ENCODE results near the gene LPP. TPM values are rescaled to one million over a fixed set of nuclear protein-coding genes. Genes with fewer than 3 reads are reported as not detected.

LPP gene
- total RNA-seq, 4 donors from 2014 or later, result 56.0 to 65.7 (median 58.1) TPM

- Histone ChIP-seq H3K27me3 (no peaks in the 10 kb centered on the region), H3K4me1 (peaks cover 71 to 81% of the 10 kb centered on the region in 2 donors), H3K9me3 (no peaks in the 10 kb centered on the region), H3K4me3 (peak overlapping the region in 2 of 4 donors; percentile 13 to 14), H3K27ac (peak overlapping the region; percentile 84 to 98 (median 96)), H3K36me3 (no peaks in the 10 kb centered on the region)
- DNase-seq (no peak), ATAC-seq (no peak)
- intact Hi-C loops (cut with DNase I; ENCODE audit: low total_unique reads), result loop anchor here (2.0 to 10.0 kb wide), 5 partner anchors 108 to 788 kb away; no protein-coding TSS in a partner anchor
- TF ChIP-seq POLR2A (IDR thresholded peaks at IDR 0.05), result no peak
- TF ChIP-seq, protein P1, sequence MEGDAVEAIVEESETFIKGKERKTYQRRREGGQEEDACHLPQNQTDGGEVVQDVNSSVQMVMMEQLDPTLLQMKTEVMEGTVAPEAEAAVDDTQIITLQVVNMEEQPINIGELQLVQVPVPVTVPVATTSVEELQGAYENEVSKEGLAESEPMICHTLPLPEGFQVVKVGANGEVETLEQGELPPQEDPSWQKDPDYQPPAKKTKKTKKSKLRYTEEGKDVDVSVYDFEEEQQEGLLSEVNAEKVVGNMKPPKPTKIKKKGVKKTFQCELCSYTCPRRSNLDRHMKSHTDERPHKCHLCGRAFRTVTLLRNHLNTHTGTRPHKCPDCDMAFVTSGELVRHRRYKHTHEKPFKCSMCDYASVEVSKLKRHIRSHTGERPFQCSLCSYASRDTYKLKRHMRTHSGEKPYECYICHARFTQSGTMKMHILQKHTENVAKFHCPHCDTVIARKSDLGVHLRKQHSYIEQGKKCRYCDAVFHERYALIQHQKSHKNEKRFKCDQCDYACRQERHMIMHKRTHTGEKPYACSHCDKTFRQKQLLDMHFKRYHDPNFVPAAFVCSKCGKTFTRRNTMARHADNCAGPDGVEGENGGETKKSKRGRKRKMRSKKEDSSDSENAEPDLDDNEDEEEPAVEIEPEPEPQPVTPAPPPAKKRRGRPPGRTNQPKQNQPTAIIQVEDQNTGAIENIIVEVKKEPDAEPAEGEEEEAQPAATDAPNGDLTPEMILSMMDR (IDR thresholded peaks at IDR 0.05 in 4 of 5, conservative IDR thresholded peaks at IDR 0.05 in 1 of 5), result no peak
- in situ Hi-C loops (cut with MboI; ENCODE audit: low sequenced_read_pairs in 4 of 4), result loop anchor here in 2 of 4 donors (10.0 to 25.0 kb wide), 2 partner anchors 414 to 803 kb away; partner anchors contain the start of gene BCL6 (in 1 of the 2)
Observed at GRCh38 chr3:188158731-188159310, 4.9 kb downstream of the LPP start.

GRCh38 chr3:188160751-188161150, 6.8 kb downstream of the LPP start:
- Histone ChIP-seq H3K36me3 (no peaks in the 10 kb centered on the region), H3K4me3 (no peak overlapping the region), H3K9me3 (no peaks in the 10 kb centered on the region), H3K27me3 (no peaks in the 10 kb centered on the region), H3K4me1 (peaks cover 78 to 83% of the 10 kb centered on the region in 2 donors), H3K27ac (peak overlapping the region; percentile 84 to 98 (median 96))
- TF ChIP-seq, protein P1 (IDR thresholded peaks at IDR 0.05 in 4 of 5, conservative IDR thresholded peaks at IDR 0.05 in 1 of 5), result no peak
- TF ChIP-seq POLR2A (IDR thresholded peaks at IDR 0.05), result no peak
- in situ Hi-C loops (cut with MboI; ENCODE audit: low sequenced_read_pairs in 4 of 4), result loop anchor here in 1 of 4 donors (25.0 kb wide), 1 partner anchor 802 kb away; no protein-coding TSS in a partner anchor
- DNase-seq, result no peak
- ATAC-seq, result no peak
- intact Hi-C loops (cut with DNase I; ENCODE audit: low total_unique reads), result no loop called here

DNA sequence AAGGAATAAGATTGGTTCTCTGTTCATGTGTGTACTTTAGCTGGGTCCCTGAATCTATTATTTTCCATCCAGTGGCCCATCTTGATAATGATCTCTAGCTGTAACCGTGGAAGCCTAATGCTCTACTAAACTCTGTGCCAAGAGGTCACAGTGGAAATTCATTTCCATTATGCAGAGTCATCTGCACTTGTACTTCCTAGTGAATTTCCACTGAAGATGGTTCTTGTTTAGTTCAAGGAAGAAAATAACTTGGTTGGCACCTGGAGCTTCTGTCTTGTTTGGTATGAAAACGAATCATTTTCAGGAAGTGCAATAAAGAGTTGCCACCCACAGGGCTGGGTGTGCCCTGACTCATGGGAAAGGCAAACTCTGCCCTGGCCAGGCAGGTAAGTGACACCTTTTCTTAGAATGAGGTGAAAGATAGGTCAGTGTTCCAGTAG, 10.3 kb downstream of the LPP start:
- no peaks in the 10 kb centered on the region for H3K9me3 ChIP-seq
- no peaks in the 10 kb centered on the region for H3K27me3 ChIP-seq
- H3K27ac ChIP-seq, result peak overlapping the region; percentile 15 to 84 (median 46)
- DNase-seq (no peak), ATAC-seq (no peak)
- H3K4me1 ChIP-seq, result peaks cover 64 to 84% of the 10 kb centered on the region in 2 donors
- TF ChIP-seq, protein P1 (IDR thresholded peaks at IDR 0.05 in 4 of 5, conservative IDR thresholded peaks at IDR 0.05 in 1 of 5), result no peak
- TF ChIP-seq POLR2A (IDR thresholded peaks at IDR 0.05), result no peak
- no peaks in the 10 kb centered on the region for H3K36me3 ChIP-seq
- intact Hi-C loops (cut with DNase I; ENCODE audit: low total_unique reads) (no loop called here), in situ Hi-C loops (cut with MboI; ENCODE audit: low sequenced_read_pairs in 4 of 4) (loop anchor here in 1 of 4 donors (25.0 kb wide), 1 partner anchor 798 kb away; no protein-coding TSS in a partner anchor)
- peak overlapping the region in 1 of 4 donors; percentile 4 for H3K4me3 ChIP-seq

- intact Hi-C loops (cut with DNase I; ENCODE audit: low total_unique reads), result no loop called here
- ATAC-seq (peak in 1 of 2 donors; percentile 25), DNase-seq (no peak)
- H3K27me3 ChIP-seq, result no peaks in the 10 kb centered on the region
- no peaks in the 10 kb centered on the region for H3K9me3 ChIP-seq
- in situ Hi-C loops (cut with MboI; ENCODE audit: low sequenced_read_pairs in 4 of 4), result loop anchor here in 1 of 4 donors (25.0 kb wide), 1 partner anchor 797 kb away; no protein-coding TSS in a partner anchor
- H3K36me3 ChIP-seq, result no peaks in the 10 kb centered on the region
- H3K4me1 ChIP-seq, result peaks cover 57 to 76% of the 10 kb centered on the region in 2 donors
- H3K4me3 ChIP-seq, result no peak overlapping the region
- no peak for TF ChIP-seq POLR2A (IDR thresholded peaks at IDR 0.05)
- TF ChIP-seq, protein P1 (IDR thresholded peaks at IDR 0.05 in 4 of 5, conservative IDR thresholded peaks at IDR 0.05 in 1 of 5), result no peak
- H3K27ac ChIP-seq, result peak overlapping the region; percentile 18 to 62 (median 54)
Observed at GRCh38 chr3:188165596-188165995, 11.6 kb downstream of the LPP start.

Measured in gastrocnemius medialis (tissue), 4 donors.